ENCODE results near the gene GALNT14.

GALNT14 gene

GRCh38 chr2:30867385-30867784 is 270.9 kb downstream of the GALNT14 start:
- Histone ChIP-seq H3K4me2 (no peak overlapping the region), H4K20me1 (ENCODE audit: insufficient read depth) (no peaks in the 10 kb centered on the region), H3K27me3 (ENCODE audit: insufficient read depth, low read depth) (no peaks in the 10 kb centered on the region), H3K4me3 (IDR thresholded peaks at IDR 0.05; ENCODE audit: insufficient read depth, low read depth, low read length) (no peak overlapping the region), H2AFZ (ENCODE audit: low read depth) (no peak overlapping the region), H3K4me1 (ENCODE audit: low read depth, poor library complexity, severe bottlenecking) (no peaks in the 10 kb centered on the region), H3K36me3 (ENCODE audit: insufficient read depth) (no peaks in the 10 kb centered on the region), H3K27ac (no peak overlapping the region), H3K79me2 (ENCODE audit: insufficient read depth, low read depth) (no peaks in the 10 kb centered on the region), H3K9ac (no peak overlapping the region)
- TF ChIP-seq CTCF (conservative IDR thresholded peaks at IDR 0.05; ENCODE audit: low read depth, low read length) = no peak

- no peaks in the 10 kb centered on the region for H4K20me1 ChIP-seq (ENCODE audit: insufficient read depth)
- no peaks in the 10 kb centered on the region for H3K36me3 ChIP-seq (ENCODE audit: insufficient read depth)
- no peak for TF ChIP-seq CTCF (conservative IDR thresholded peaks at IDR 0.05; ENCODE audit: low read depth, low read length)
- H2AFZ ChIP-seq (ENCODE audit: low read depth) = no peak overlapping the region
- no peaks in the 10 kb centered on the region for H3K27me3 ChIP-seq (ENCODE audit: insufficient read depth, low read depth)
- no peak overlapping the region for H3K9ac ChIP-seq
- H3K79me2 ChIP-seq (ENCODE audit: insufficient read depth, low read depth) = no peaks in the 10 kb centered on the region
- no peaks in the 10 kb centered on the region for H3K4me1 ChIP-seq (ENCODE audit: low read depth, poor library complexity, severe bottlenecking)
- H3K27ac ChIP-seq = no peak overlapping the region
- no peak overlapping the region for H3K4me3 ChIP-seq (IDR thresholded peaks at IDR 0.05; ENCODE audit: insufficient read depth, low read depth, low read length)
- no peak overlapping the region for H3K4me2 ChIP-seq
Observed at GRCh38 chr2:30866974-30867373, 271.3 kb downstream of the GALNT14 start.

DNA sequence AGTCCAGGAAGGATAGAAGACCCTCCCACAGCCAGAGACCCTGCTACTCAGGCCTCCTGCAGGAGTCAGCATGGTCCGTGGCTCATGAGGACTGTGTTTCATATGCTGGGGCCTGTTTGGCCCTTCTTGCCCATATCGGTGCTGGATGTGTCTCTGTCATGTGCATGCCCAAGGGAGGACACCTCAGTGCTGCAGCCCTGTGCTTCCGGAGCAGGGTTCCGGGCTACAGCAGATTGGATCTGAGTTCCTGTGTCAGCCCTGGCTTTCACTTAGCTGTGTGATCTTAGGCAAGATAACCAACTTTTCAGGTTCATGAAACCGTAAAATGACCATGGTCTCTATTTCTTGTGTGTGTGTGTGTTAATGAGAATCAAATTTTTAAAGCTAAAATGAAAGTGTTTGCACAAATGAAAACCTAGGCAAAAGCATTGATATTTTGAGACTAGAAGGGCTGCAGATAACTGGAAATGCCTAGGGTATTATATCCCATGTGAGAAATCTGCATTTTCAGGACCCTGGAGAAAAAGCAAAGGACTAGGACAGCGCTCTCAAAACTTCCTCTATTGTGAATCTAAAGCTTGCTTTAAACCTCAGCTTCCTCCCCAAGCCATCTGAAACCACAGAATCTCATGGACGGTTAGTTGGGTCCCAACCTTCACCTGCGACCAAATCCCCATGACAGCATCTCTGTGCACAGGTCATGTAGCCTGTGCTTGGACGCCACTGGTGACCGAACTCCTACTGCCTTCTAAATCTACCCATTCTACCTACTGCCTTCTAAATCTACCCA is 272.2 kb downstream of the GALNT14 start:
- Histone ChIP-seq H3K4me3 (IDR thresholded peaks at IDR 0.05; ENCODE audit: insufficient read depth, low read depth, low read length) (no peak overlapping the region), H3K27ac (no peak overlapping the region), H3K4me1 (ENCODE audit: low read depth, poor library complexity, severe bottlenecking) (no peaks in the 10 kb centered on the region), H4K20me1 (ENCODE audit: insufficient read depth) (no peaks in the 10 kb centered on the region), H2AFZ (ENCODE audit: low read depth) (no peak overlapping the region), H3K27me3 (ENCODE audit: insufficient read depth, low read depth) (no peaks in the 10 kb centered on the region), H3K4me2 (no peak overlapping the region), H3K79me2 (ENCODE audit: insufficient read depth, low read depth) (no peaks in the 10 kb centered on the region), H3K36me3 (ENCODE audit: insufficient read depth) (no peaks in the 10 kb centered on the region), H3K9ac (no peak overlapping the region)
- no peak for TF ChIP-seq CTCF (conservative IDR thresholded peaks at IDR 0.05; ENCODE audit: low read depth, low read length)

DNA sequence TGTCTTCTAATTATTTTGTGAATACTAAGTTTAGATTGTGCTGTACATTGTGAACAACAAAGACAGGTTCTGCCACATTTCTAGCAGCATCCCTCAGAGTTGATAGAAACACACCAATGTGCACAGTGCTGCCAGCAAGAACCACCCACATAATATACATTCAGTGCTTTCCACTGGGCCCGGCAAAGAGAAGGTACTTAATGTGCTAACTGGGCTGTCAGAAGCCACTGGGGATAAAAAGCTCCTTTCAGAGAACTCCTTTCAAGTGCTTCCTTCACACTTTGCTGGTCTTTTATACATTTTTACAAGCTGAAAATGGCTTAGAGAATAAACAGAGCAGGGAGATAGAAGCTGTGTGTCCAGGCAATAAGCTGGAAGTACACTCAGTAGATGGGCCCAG is 273.0 kb downstream of the GALNT14 start:
- H3K4me2 ChIP-seq = no peak overlapping the region
- H4K20me1 ChIP-seq (ENCODE audit: insufficient read depth) = no peaks in the 10 kb centered on the region

More for the DNA sequence above, 273.0 kb downstream of the GALNT14 start:
- Histone ChIP-seq H3K79me2 (ENCODE audit: insufficient read depth, low read depth) (no peaks in the 10 kb centered on the region), H2AFZ (ENCODE audit: low read depth) (no peak overlapping the region), H3K4me3 (IDR thresholded peaks at IDR 0.05; ENCODE audit: insufficient read depth, low read depth, low read length) (no peak overlapping the region), H3K4me1 (ENCODE audit: low read depth, poor library complexity, severe bottlenecking) (no peaks in the 10 kb centered on the region), H3K27me3 (ENCODE audit: insufficient read depth, low read depth) (no peaks in the 10 kb centered on the region), H3K36me3 (ENCODE audit: insufficient read depth) (no peaks in the 10 kb centered on the region), H3K9ac (no peak overlapping the region), H3K27ac (no peak overlapping the region)
- TF ChIP-seq CTCF (conservative IDR thresholded peaks at IDR 0.05; ENCODE audit: low read depth, low read length) = no peak

Data from KMS-11 (cell line).